Body of pancreas (tissue), 4 donors: ENCODE data around the gene ODF2L.

ENCODE experiments used
- CTCF ChIP-seq, 7 experiments: fragments of 450-650 bp in 4 of 7; fragments of 200-600 bp in 3 of 7; sonication (generic) in 3 of 7; IDR thresholded peaks; one replicate each; pipeline ENCODE4 v1.5.1; 2016 to 2019; ENCODE audit warnings: antibody characterized with exemption in 7 of 7
- POLR2A ChIP-seq, 3 donors: fragments of 450-650 bp; IDR thresholded peaks; one replicate each; pipeline ENCODE4 v1.6.1; 2016; ENCODE audit warnings: antibody characterized with exemption in 3 of 3, mild to moderate bottlenecking in 2 of 3

- TF ChIP-seq CTCF (IDR thresholded peaks at IDR 0.05) = no peak
- no peak for TF ChIP-seq POLR2A (IDR thresholded peaks at IDR 0.05)
Measured at GRCh38 chr1:86305731-86306130, 90.4 kb downstream of the ODF2L start.
